Stimulated activated CD4-positive, alpha-beta T cell treated with anti-CD3 and anti-CD28 coated beads, TNF-alpha, amount 100 ng/mL, for 1 hour (primary cell): Measurements from ENCODE around the gene LRRC56.

Experiments used
- DNase-seq, 3 donors: peaks; one replicate each; pipeline ENCODE4 v3.0.0-alpha.2; 2020; ENCODE audit warnings: low read depth in 3 of 3, low spot score in 1 of 3

The LRRC56 gene

GRCh38 chr11:592501-592900 is 55.2 kb downstream of the LRRC56 start:
- DNase-seq: no peak

GRCh38 chr11:592918-593317 is 55.6 kb downstream of the LRRC56 start:
- no peak for DNase-seq

GRCh38 chr11:593347-593746 is 56.0 kb downstream of the LRRC56 start:
- no peak for DNase-seq

GRCh38 chr11:595400-595799 is 58.1 kb downstream of the LRRC56 start:
- no peak for DNase-seq

GRCh38 chr11:596374-596773 is 59.0 kb downstream of the LRRC56 start:
- DNase-seq: no peak

- DNase-seq: no peak
These were observed 59.9 kb downstream of the LRRC56 start for GRCh38 chr11:597166-597725.

- no peak for DNase-seq
These were observed 60.8 kb downstream of the LRRC56 start for GRCh38 chr11:598005-598680.

- no peak for DNase-seq
These were observed 64.4 kb downstream of the LRRC56 start for GRCh38 chr11:601573-602245.

- DNase-seq: no peak
These were observed 65.8 kb downstream of the LRRC56 start for GRCh38 chr11:603154-603553.
